Spleen (tissue), 11 donors: ENCODE results near the gene SFXN5. TPM values are rescaled to one million over a fixed set of nuclear protein-coding genes. Genes with fewer than 3 reads are reported as not detected.
A peak's percentile ranks its signal among the peaks of the same experiment; 100 is the strongest.
"Not testable (repeated sequence)": the region's sequence is repeated elsewhere in the genome, so short reads cannot be mapped to it uniquely, and the experiment has no call there.

Source experiments
- DNase-seq: peaks from one replicate; pipeline ENCODE4 v3.0.0-alpha.2; 2020
- H3K27ac ChIP-seq, 8 donors: fragments of 200-600 bp; sonication (generic) in 7 of 8; 1 replicate in 4 of 8; 2 replicates in 4 of 8; pipeline versions ENCODE4 v1.5.0 to v1.8.0; 2016 to 2021; ENCODE audit warnings: inconsistent platforms in 4 of 8, mild to moderate bottlenecking in 4 of 8, moderate library complexity in 1 of 8
- H3K27me3 ChIP-seq, 7 donors: fragments of 200-600 bp; sonication (generic) in 6 of 7; replicated peaks in 1 of 7; 1 replicate in 4 of 7; 2 replicates in 3 of 7; pipeline versions ENCODE4 v1.5.0 to v1.8.0; 2016 to 2021; ENCODE audit warnings: inconsistent platforms in 3 of 7, mild to moderate bottlenecking in 1 of 7
- H3K36me3 ChIP-seq, 6 donors: fragments of 200-600 bp; sonication (generic) in 5 of 6; 1 replicate in 4 of 6; 2 replicates in 2 of 6; pipeline versions ENCODE4 v1.5.0 to v1.8.0; 2016 to 2021; ENCODE audit warnings: inconsistent platforms in 2 of 6
- H3K4me1 ChIP-seq, 6 donors: fragments of 200-600 bp; sonication (generic) in 5 of 6; 1 replicate in 3 of 6; 2 replicates in 3 of 6; pipeline versions ENCODE4 v1.5.0 to v1.8.0; 2016 to 2021; ENCODE audit warnings: inconsistent platforms in 3 of 6
- H3K4me3 ChIP-seq, 8 donors: fragments of 200-600 bp; sonication (generic) in 7 of 8; 1 replicate in 4 of 8; 2 replicates in 4 of 8; pipeline versions ENCODE4 v1.5.0 to v1.8.0; 2016 to 2021; ENCODE audit warnings: inconsistent platforms in 4 of 8, mild to moderate bottlenecking in 4 of 8, moderate library complexity in 2 of 8
- H3K9me3 ChIP-seq, 8 donors: fragments of 200-600 bp; sonication (generic) in 7 of 8; 1 replicate in 4 of 8; 2 replicates in 4 of 8; pipeline versions ENCODE4 v1.5.0 to v1.8.0; 2016 to 2021; ENCODE audit warnings: inconsistent platforms in 4 of 8
- CTCF ChIP-seq, 11 experiments: fragments of 200-600 bp in 7 of 11; fragments of 450-650 bp in 4 of 11; sonication (generic) in 4 of 11; IDR thresholded peaks in 8 of 11; conservative IDR thresholded peaks in 3 of 11; 1 replicate in 7 of 11; 2 replicates in 4 of 11; pipeline versions ENCODE4 v1.4.0 to v1.8.0; 2016 to 2021; ENCODE audit warnings: antibody characterized with exemption in 11 of 11, inconsistent platforms in 4 of 11, mild to moderate bottlenecking in 1 of 11
- POLR2A ChIP-seq, 3 donors: fragments of 450-650 bp; IDR thresholded peaks; one replicate each; pipeline ENCODE4 v1.5.1; 2017; ENCODE audit warnings: antibody characterized with exemption in 3 of 3, mild to moderate bottlenecking in 1 of 3
- POLR2AphosphoS5 ChIP-seq, 3 donors: sonication (generic); formaldehyde crosslinking; IDR thresholded peaks; one replicate each; pipeline ENCODE4 v1.5.1; 2017; ENCODE audit warnings: antibody characterized with exemption in 3 of 3
- WGBS, 5 donors: extraction: QIAGEN DNeasy Blood & Tissue Kit in 3 of 5; methylation state at CpG; one replicate each; pipeline versions ENCODE4 v1.1.5 to v1.1.7; 2013 to 2018; 5-methylcytosine and 5-hydroxymethylcytosine counted together
- intact Hi-C: fragments of 100-400 bp; cut with DNase I; formaldehyde crosslinking; loops from one replicate; pipeline ENCODE4 v1.15.0; 2023; ENCODE audit warnings: low total_unique reads
- polyA plus RNA-seq, 3 donors: library from polyadenylated mRNA; stranded (reverse); fragments of 200-250 nt; gene quantifications; one replicate each; pipeline ENCODE4 v1.2.1, GENCODE V29; 2013
- total RNA-seq, 7 donors: library from RNA; depleted of rRNA in 3 of 7; stranded (reverse); fragments of >200 nt in 3 of 7; fragmentation: NEBNext Ultra II Directional in 4 of 7; extraction: Animal tissue kit (Norgen Biotek cat#: 25700) in 4 of 7; gene quantifications; one replicate each; pipeline versions ENCODE4 v1.1.0 to v1.2.1, GENCODE V29; 2016 to 2021
- donor health status: healthy with polysubstance abuse.
- donor health status: DM: no; HTN: no; CAD: no; lungs with moderate emphysema.
- donor health status: DM: no; HTN: no; CAD: no.
- donor health status: Bipolar disorder and iron deficiency.
- donor health status: healthy.
- donor health status: DM: no; HTN: no; CAD: no.
- donor health status: DM: yes; HTN: yes; CAD: no.

Gene SFXN5
- total and polyA plus RNA-seq, 10 donors: 2.6 to 41.4 (median 22.9) TPM

GRCh38 chr2:73095910-73096309, 24.4 kb upstream of the SFXN5 start:
- no peaks in the 10 kb centered on the region for H3K9me3 ChIP-seq
- peaks cover 4 to 97% (median 52%) of the 10 kb centered on the region in 6 donors for H3K4me1 ChIP-seq
- H3K27ac ChIP-seq: peak overlapping the region in 3 of 8 donors; percentile 2 to 36 (median 3)
- H3K4me3 ChIP-seq: no peak overlapping the region
- TF ChIP-seq POLR2AphosphoS5 (IDR thresholded peaks at IDR 0.05) (no peak), CTCF (IDR thresholded peaks at IDR 0.05 in 8 of 11, conservative IDR thresholded peaks at IDR 0.05 in 3 of 11) (no peak), POLR2A (IDR thresholded peaks at IDR 0.05) (no peak)
- DNase-seq: no peak
- 73 to 100% (median 84%) methylated on average over 1 to 3 of the region's 3 CpGs for WGBS, 5 donors
- intact Hi-C loops: no loop called here
- H3K27me3 ChIP-seq: no peaks in the 10 kb centered on the region
- H3K36me3 ChIP-seq: no peaks in the 10 kb centered on the region

DNA sequence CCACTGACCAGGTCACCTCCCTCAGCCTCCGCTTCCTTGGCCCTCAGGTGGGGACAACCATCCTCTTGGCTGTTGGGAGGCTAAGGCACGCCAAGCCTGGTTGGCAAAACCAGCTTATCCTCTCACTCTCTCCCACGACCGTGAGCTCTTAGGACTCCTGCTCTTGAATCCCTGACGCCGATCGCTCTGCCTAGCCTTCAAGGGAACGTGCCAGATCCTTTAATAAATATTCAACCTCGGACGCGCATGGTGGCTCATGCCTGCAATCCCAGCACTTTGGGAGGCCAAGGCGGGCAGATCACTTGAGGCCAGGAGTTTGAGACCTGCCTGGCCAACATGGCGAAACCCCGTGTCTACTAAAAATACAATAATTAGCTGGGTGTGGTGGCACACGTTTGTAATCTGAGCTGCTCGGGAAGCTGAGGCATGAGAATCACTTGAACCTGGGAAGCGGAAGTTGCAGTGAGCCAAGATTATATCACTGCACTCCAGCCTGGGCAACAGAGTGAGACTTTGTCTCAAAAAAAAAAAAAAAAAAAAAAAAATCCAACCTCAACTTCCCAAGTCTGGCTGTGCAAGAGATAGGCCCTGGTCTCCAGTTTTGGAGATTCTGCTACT, 22.2 kb upstream of the SFXN5 start:
- H3K4me3 ChIP-seq, H3K27me3 ChIP-seq, H3K36me3 ChIP-seq, H3K9me3 ChIP-seq, DNase-seq, intact Hi-C loops: not testable (repeated sequence)
- TF ChIP-seq POLR2AphosphoS5 (IDR thresholded peaks at IDR 0.05): peak in 2 of 3 donors; percentile 30 to 63
- Histone ChIP-seq H3K4me1 (peaks cover 4 to 97% (median 55%) of the 10 kb centered on the region in 6 donors), H3K27ac (peak overlapping the region; percentile 19 to 76 (median 68))
- WGBS, 5 donors: 75 to 85% (median 78%) methylated on average over 13 to 17 of the region's 17 CpGs

- no peak for DNase-seq
- H3K4me3 ChIP-seq: peak overlapping the region in 1 of 8 donors; percentile 33
- no peaks in the 10 kb centered on the region for H3K9me3 ChIP-seq
- no peaks in the 10 kb centered on the region for H3K27me3 ChIP-seq
- intact Hi-C loops: no loop called here
- WGBS, 5 donors: 33 to 52% (median 39%) methylated on average over 7 of the region's 7 CpGs
- peaks cover 0 to 19% (median 14%) of the 10 kb centered on the region in 6 donors for H3K36me3 ChIP-seq
- peak overlapping the region in 7 of 8 donors; percentile 9 to 76 (median 69) for H3K27ac ChIP-seq
- TF ChIP-seq POLR2AphosphoS5 (IDR thresholded peaks at IDR 0.05): peak in 2 of 3 donors; percentile 72 to 73
- TF ChIP-seq CTCF (IDR thresholded peaks at IDR 0.05 in 8 of 11, conservative IDR thresholded peaks at IDR 0.05 in 3 of 11): no peak
- peaks cover 6 to 97% (median 53%) of the 10 kb centered on the region in 6 donors for H3K4me1 ChIP-seq
Observed at GRCh38 chr2:73092146-73092783, 20.8 kb upstream of the SFXN5 start.

GRCh38 chr2:73091696-73092095, 20.2 kb upstream of the SFXN5 start:
- Histone ChIP-seq H3K4me3 (peak overlapping the region in 1 of 8 donors; percentile 33), H3K36me3 (peaks cover 0 to 24% (median 17%) of the 10 kb centered on the region in 6 donors), H3K4me1 (peaks cover 5 to 97% (median 54%) of the 10 kb centered on the region in 6 donors), H3K27me3 (no peaks in the 10 kb centered on the region), H3K9me3 (no peaks in the 10 kb centered on the region), H3K27ac (peak overlapping the region in 7 of 8 donors; percentile 9 to 76 (median 66))
- 77 to 83% (median 77%) methylated on average over 11 of the region's 11 CpGs for WGBS, 5 donors
- intact Hi-C loops: no loop called here
- DNase-seq: no peak
- no peak for TF ChIP-seq CTCF (IDR thresholded peaks at IDR 0.05 in 8 of 11, conservative IDR thresholded peaks at IDR 0.05 in 3 of 11)
- no peak for TF ChIP-seq POLR2AphosphoS5 (IDR thresholded peaks at IDR 0.05)
- no peak for TF ChIP-seq POLR2A (IDR thresholded peaks at IDR 0.05)
